KOPT-K1 (cell line): ENCODE results near the gene ELF1.

Experiments
- H3K27ac ChIP-seq: fragments of 200-600 bp; sonication (generic); 2 replicates; pipeline ENCODE4 v1.5.1; 2016; ENCODE audit warnings: antibody characterized with exemption, mild to moderate bottlenecking, low read depth, low read length; ENCODE audit not compliant: poor library complexity, severe bottlenecking
- H3K36me3 ChIP-seq: fragments of 200-600 bp; sonication (generic); 2 replicates; pipeline ENCODE4 v1.5.1; 2017; ENCODE audit warnings: antibody characterized with exemption, mild to moderate bottlenecking, low read length, moderate library complexity; ENCODE audit not compliant: insufficient read depth
- H3K9me3 ChIP-seq: fragments of 200-600 bp; sonication (generic); 2 replicates; pipeline ENCODE4 v1.5.1; 2017; ENCODE audit warnings: antibody characterized with exemption, low read length, mild to moderate bottlenecking; ENCODE audit not compliant: insufficient read depth, poor library complexity, severe bottlenecking

The ELF1 gene

DNA sequence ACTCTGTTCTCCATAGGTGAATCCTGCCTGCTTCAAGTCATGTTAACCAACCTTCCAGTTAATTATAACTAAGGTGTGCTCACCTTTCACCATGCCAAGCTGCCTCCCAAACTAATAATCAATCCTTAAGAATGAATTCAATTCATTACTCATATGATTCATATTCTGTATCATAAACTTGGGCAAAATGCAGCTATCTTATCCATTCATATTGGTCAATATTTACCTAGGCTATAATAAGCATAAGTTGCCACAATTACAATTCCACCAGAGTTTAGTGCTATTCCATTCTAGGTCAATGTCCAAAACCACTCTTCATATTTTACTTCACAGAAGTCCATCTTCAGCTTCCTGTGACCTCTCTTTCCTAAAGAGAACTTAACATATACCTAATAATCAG lies 13.4 kb downstream of the ELF1 start:
- no peaks in the 10 kb centered on the region for H3K9me3 ChIP-seq
- no peaks in the 10 kb centered on the region for H3K36me3 ChIP-seq
- peak overlapping the region; percentile 100 for H3K27ac ChIP-seq

DNA sequence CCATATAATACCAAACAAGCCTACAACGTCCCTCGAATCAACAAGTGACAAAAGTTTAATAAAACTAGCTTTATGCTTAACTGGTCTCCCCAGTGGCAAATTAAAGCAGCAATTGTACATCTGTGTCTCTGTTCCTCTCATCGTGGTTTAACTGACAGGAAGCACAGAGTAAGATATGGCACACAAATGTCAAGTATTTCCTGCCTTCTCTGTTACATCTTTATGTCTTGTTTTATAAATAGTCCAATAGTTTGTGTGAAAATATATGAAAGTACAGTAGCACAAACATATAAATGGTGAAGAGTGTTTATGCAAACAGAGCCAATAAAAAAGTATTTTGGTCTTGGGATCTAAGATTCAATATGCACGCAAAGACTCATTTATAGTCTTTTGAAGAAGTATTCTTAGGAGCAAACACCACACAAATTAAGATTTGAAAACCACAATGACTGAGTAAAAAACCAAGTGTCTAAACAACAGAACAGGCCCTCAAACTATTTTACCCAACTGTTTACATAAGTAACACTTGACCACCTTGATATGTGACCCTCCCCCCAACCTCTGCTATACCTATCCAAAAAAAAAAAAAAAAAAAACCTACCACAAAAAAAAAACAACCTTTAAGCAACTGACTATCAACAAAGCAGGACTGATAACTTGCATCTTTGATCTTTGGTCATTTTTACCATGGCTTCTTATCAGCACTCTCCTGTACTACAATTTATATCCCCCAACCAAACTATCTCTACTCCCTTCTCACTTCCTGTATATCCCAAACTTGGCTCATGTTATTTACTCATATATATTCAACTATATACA lies 14.0 kb downstream of the ELF1 start:
- no peaks in the 10 kb centered on the region for H3K36me3 ChIP-seq
- peak overlapping the region; percentile 100 for H3K27ac ChIP-seq
- H3K9me3 ChIP-seq = no peaks in the 10 kb centered on the region

DNA sequence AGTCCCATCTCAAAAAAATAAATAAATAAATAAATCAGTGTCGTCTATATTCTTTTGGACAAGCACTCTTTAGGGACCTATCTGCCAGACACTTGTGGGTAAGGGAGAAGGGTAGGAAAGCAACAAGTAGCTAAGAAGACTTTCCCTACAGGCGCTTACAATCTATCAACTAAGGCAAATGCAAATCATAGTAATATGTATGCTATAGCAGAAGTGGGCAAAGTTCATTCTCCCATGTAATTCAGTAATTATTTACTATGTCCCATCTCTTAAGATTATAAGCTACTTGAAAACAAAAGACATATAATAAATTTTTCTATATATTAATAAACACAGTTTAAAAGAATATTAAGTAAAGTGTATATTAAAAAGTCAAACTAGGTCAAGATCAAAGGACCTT lies 16.5 kb downstream of the ELF1 start:
- peak overlapping the region; percentile 100 for H3K27ac ChIP-seq

DNA sequence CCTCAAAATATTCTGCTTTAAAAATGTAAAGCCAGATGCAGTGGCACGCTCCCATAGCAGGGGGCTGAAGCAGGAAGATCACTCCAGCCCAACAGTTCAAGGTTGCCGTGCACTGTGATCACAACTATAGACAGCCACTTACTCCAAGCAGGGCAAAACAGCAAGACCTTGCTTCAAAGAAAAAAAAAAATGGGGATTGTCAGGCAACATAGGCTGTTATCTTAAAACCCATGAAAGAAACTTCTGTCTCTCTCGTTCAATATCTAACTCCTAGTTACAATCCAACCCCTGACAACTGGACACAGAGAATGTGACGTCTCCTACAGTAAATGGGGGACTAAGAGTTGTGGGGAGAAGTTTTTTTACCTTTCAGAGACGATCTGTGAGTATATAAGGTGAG lies 17.4 kb downstream of the ELF1 start:
- H3K27ac ChIP-seq = peak overlapping the region; percentile 100
- peaks cover 22% of the 10 kb centered on the region for H3K36me3 ChIP-seq
- H3K9me3 ChIP-seq = no peaks in the 10 kb centered on the region

More for the DNA sequence above, 16.5 kb downstream of the ELF1 start:
- no peaks in the 10 kb centered on the region for H3K9me3 ChIP-seq
- H3K36me3 ChIP-seq = peaks cover 13% of the 10 kb centered on the region

DNA sequence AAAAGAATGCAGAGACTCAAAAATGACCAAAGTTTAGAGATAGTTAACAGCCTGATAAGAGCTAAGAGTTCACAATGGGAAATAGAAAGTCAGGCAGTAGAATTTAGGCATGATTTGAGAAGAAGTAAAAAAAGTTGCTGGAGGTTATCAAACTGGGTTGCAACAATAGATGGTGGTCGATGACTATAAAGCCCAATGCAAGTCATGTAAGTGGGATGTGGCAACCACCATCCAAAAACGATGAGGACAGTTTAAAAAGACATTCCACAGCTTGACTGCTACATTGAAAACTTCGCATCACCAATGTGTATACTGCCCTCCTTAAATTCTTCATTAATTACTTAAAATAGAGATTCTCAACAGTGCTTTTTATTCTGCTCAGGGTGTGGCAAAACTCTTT lies 19.7 kb downstream of the ELF1 start:
- Histone ChIP-seq H3K9me3 (no peaks in the 10 kb centered on the region), H3K27ac (peak overlapping the region; percentile 53), H3K36me3 (peaks cover 23% of the 10 kb centered on the region)

DNA sequence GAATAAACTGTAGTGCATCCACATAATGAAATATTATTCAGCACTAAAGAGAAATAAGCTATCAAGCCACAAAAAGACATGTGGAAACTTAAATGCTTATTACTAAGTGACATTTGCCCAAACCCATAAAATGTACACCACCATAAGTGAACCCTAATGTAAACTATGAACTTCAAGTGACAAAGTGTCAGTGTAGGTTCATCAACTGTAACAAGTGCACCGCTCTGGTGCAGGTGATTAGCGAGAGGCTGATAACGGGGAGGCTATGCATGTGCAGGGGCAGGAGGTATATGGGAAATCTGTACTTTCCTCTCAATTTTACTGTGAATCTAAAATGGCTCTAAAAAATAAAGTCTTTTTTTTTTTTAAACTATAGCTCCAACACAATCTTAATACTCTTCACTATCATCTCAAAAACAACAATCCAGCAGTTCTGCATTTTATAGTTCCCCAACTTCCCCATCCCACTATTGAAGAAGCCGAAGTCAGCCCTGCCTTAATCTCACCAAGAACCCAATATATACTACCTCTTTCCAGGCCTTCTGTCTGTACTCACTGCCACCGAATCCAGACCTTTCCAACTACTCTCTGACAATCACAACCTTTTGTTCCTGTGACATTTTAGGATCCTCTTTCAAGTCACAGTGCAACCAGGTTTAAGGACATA lies 22.6 kb downstream of the ELF1 start:
- peak overlapping the region; percentile 72 for H3K27ac ChIP-seq
- peaks cover 23% of the 10 kb centered on the region for H3K36me3 ChIP-seq
- no peaks in the 10 kb centered on the region for H3K9me3 ChIP-seq

DNA sequence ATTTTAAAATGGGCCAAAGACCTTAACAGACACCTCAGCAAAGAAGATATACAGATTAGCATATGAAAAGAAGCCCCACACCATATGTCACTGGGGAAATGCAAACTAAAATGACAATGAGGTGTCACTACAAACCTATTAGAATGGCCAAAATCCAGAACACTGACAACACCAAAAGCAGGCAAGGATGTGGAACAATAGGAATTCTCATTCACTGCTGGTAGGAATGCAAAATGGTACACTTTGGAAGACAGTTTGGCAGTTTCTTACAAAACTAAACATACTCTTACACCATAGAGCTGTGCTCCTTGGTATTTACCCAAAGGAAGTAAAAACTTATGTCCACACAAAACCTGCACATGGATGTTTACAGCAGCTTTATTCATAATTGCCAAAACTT lies 23.1 kb downstream of the ELF1 start:
- Histone ChIP-seq H3K27ac (peak overlapping the region; percentile 72), H3K36me3 (peaks cover 23% of the 10 kb centered on the region), H3K9me3 (no peaks in the 10 kb centered on the region)

DNA sequence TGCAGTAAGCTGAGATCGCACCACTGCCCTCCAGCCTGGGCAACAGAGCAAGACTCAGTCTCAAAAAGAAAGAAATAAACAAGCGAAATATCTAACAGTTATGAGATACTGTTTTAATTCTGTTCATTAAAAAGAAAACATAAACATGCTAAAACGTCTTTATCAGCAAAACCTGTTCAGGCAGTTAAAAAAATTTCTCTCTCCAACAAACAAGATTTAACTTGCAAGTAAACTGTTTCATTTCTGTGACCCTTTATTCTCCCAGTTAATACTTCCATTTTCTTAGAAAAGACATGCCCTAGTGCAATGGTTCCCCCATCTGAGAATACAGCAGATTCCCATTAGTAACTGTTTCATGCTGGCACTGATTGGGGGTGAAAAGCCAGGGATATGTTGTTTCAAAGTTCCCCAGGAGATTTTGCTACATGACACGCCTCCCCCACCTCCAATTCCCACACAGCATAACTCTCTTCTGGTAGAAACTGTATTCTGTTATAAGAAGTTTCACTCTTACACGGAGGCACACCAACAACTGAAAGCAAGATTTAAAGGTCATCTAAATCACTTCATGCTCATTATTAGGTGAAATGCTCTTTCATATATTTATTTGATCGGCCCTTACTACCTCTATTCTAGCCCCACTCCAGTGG lies 24.4 kb downstream of the ELF1 start:
- H3K27ac ChIP-seq = peak overlapping the region; percentile 72
- H3K9me3 ChIP-seq = no peaks in the 10 kb centered on the region
- peaks cover 20% of the 10 kb centered on the region for H3K36me3 ChIP-seq

DNA sequence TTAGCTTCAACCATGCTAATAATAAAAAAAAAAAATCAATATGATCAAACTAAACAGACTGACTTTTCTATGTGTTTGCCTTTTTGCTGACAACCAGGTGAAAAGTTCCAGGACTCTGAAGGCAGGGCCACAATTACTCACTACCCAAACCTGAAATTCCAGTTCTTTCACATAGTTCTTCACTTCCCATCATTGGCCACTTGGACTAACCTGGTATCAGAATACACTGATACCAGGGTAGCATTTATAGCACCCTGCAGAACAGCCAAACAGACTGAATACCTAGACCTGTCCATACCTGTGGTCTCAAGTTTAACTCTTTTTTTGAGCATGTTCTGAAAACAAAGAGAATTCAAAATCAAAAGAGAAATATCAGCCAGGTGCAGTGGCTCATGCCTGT lies 25.1 kb downstream of the ELF1 start:
- Histone ChIP-seq H3K9me3 (no peaks in the 10 kb centered on the region), H3K36me3 (peaks cover 18% of the 10 kb centered on the region), H3K27ac (peak overlapping the region; percentile 72)

DNA sequence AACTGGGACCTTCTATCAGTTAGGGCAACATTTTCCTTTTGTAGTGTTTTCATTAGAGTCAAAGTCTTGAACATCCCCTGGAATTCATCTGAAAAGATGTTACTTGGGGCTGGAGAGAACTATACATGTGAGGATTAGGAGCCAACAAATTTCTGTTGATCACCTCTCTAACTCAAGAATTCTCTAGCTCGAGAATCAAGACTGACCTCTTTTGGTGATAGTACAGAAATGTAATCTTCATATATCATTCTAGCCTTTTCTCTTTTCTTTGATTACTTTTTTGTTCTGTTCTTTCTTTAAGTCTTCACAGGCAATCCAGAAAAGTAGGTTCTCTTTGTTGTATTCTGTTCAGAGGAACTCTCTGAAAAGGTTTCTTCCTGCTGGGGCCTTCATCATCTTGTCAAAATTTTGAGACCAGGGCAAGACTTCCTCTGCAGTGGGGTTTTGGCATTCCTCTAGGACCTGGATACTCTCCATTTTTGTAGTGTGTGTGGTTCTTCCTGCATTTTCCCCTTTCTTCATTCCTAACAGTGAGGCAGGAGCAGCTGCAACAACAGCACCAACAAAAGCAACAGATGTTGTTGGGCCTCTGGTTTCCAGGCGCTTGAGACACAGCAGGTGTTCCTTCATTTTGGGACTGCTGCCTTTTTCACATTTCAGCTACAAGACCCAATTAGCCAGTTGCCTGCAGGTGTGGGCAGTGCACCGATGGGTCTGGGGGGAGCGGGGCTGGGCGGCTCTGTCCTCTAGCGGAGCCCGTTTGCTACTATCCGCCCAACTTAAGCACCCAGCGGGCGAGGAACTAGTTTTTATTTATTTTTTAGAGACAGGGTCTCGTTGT lies 26.2 kb downstream of the ELF1 start:
- H3K9me3 ChIP-seq = no peaks in the 10 kb centered on the region
- H3K27ac ChIP-seq = peak overlapping the region; percentile 72
- H3K36me3 ChIP-seq = peaks cover 14% of the 10 kb centered on the region

DNA sequence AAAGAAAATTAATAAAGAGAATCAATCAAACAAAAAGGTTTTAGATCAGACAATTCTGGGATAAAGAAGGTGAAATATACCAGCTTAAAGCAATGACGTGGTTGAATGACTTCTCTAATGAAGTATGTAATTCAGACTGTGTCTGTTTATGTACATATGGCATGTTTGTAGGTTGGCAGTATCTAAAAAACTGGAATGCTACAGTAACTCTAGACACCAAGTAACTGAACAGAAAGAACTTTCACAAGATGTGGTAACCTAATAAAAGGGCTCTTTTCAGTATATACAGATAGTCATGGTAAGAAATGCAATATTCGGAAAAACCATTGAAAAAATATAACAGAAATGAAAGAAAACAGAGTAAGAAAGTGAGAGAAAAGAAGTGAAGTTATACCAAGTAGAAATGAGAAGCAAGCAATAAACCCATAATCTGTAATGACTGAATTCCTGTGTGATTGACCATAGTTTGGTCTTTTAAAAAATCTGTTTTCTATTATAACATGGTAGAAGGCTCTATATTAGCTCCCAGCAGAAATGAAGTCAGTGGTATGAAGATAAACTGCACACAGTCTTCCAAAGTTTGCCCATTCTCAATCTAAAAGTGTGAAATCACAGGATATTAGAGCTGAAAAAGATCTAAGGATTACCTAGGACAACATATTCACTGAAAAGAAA lies 31.4 kb downstream of the ELF1 start:
- Histone ChIP-seq H3K9me3 (no peaks in the 10 kb centered on the region), H3K27ac (peak overlapping the region; percentile 26), H3K36me3 (no peaks in the 10 kb centered on the region)

DNA sequence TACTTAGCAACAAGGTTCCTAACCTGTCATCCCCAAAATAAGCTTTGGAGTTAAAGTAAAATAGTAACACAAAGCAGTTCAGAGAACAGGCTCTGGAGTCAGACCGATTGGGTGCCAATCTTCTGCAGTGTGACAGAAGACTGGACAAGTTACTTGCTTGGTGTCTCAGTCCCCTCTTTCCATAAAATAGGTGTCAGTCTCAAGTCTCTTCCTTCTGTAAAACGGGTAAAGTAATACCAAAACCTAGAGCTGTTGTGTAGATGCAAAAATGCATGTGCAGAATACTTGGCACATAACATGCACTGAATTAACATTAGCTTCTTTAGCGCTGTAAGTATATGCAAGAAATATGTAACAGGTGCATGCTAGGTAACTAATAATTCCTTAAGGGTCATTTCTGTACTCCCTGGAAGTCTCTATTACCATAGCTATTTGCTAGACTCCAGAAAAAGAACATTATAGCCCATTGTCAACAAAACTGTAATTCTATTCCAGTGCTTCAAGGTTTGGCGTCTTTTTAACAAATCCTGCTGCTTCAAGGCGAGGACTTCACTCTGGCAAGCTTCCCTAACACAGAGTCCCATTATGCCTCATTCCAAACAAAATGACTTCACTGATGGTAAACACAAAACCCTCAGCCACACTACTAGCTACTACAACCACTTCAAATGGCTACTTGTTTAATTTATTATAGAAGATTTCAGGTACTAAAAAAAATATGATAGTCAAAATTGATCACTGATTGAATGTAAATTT lies 32.8 kb downstream of the ELF1 start:
- Histone ChIP-seq H3K27ac (peak overlapping the region; percentile 74), H3K36me3 (0 out of 2 replicates have a peak, but pooled peaks cover under 1% of the 10 kb centered on the region), H3K9me3 (no peaks in the 10 kb centered on the region)

DNA sequence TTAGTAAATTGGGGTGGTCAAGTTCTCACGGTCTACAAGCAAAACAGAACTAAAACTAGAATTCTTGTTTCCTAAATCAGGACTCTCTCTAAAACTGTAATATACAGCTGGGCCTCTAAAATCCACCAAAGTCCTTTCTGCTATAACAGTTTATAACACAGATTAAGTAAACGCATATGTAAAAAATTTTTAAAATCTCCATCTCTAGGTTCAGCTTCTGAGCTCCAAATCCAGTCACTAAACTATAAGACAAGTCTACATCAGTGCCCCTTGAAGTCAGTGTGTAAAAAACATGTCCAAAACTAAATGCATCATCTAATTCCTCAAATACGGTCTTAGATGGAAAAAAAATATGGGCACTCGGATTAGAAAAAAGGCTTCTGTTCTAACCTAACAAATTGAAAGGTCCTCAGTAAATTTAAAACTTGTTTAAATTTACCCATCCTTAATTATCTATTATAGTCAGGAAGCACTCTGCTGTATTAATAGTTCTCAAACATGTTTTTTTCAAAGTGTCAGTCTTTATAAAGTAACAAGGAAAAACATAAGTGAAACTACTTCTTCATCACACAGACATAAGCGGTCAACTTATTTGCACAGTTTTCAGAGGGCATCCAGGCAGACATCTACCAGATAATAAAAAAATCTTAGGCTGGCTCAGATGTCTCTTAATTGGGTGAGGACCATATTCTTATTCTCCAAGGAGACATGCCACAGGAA lies 33.6 kb downstream of the ELF1 start:
- Histone ChIP-seq H3K36me3 (0 out of 2 replicates have a peak, but pooled peaks cover 4% of the 10 kb centered on the region), H3K9me3 (no peaks in the 10 kb centered on the region), H3K27ac (peak overlapping the region; percentile 74)
